Activated B cell treated with CpG ODN at 0.5 μM for 24 hours (primary cell): Measurements from ENCODE around the gene NF1. TPM values are rescaled to one million over a fixed set of nuclear protein-coding genes. Genes with fewer than 3 reads are reported as not detected.

Experiments used
- ATAC-seq: fragments of 200-7000 bp; cut with Tn5 transposase; one replicate; pipeline ENCODE4 v1.10.0; 2021; ENCODE audit warnings: low read depth, mild to moderate bottlenecking, moderate library complexity
- CTCF ChIA-PET: fragments of 350-600 bp; sonication (Branson Sonifier 250); formaldehyde crosslinking; loops from one replicate; lab custom pipeline; 2021; ENCODE audit warnings: antibody characterized with exemption; lab: Charles Lee
- POLR2A ChIA-PET: fragments of 350-600 bp; sonication (Branson Sonifier 250); formaldehyde crosslinking; loops from one replicate; lab custom pipeline; 2021; ENCODE audit warnings: antibody characterized with exemption; lab: Charles Lee
- DNase-seq: peaks from one replicate; pipeline ENCODE4 v3.0.0; 2022
- H3K27ac Mint-ChIP-seq: one replicate; pipeline ENCODE4 v1.8.0; 2020; ENCODE audit warnings: mixed read lengths
- H3K27me3 Mint-ChIP-seq: one replicate; pipeline ENCODE4 v1.8.0; 2021; ENCODE audit warnings: mixed read lengths
- H3K36me3 Mint-ChIP-seq: one replicate; pipeline ENCODE4 v1.8.0; 2021; ENCODE audit warnings: low read depth, mixed read lengths
- H3K4me1 Mint-ChIP-seq: one replicate; pipeline ENCODE4 v1.8.0; 2021; ENCODE audit warnings: mixed read lengths
- H3K4me3 Mint-ChIP-seq: one replicate; pipeline ENCODE4 v1.8.0; 2020; ENCODE audit warnings: mild to moderate bottlenecking, mixed read lengths
- H3K9me3 Mint-ChIP-seq: one replicate; pipeline ENCODE4 v1.8.0; 2020; ENCODE audit warnings: mixed read lengths
- intact Hi-C: fragments of 100-400 bp; cut with micrococcal nuclease; formaldehyde crosslinking; loops from one replicate; pipeline ENCODE4 v1.15.1; 2024
- total RNA-seq: library from RNA; stranded (reverse); gene quantifications from 2 replicates; pipeline ENCODE4 v1.2.3, GENCODE V29; 2022
- TF ChIP-seq, protein P1 (sequence below): fragments of 200-600 bp; IDR thresholded peaks from one replicate; pipeline ENCODE4 v1.8.0; 2022; ENCODE audit warnings: antibody characterized with exemption, mild to moderate bottlenecking

The NF1 gene
- total RNA-seq, 1 donor from 2014 or later: 27.4 TPM

DNA sequence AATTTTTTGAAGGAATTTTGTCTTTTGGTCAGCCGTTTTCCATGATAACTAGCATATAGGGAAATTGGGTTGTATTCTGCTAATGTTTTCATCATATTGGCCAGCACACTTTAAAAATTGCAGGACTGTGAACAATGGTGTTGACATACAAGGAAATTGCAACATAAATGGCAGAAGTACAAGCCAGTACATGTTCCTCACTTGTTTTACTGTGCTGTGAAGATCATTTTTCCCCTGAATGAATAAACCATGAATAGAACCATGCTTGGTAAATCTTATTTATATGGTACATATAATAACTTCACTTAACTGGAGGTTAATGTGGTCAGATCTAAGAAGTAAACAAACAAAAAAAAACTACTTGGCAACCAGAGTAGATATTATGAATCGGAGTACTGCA lies 179.5 kb downstream of the NF1 start:
- ATAC-seq (no peak), DNase-seq (no peak)
- H3K9me3 Mint-ChIP-seq: no peaks in the 10 kb centered on the region
- H3K4me1 Mint-ChIP-seq: no peaks in the 10 kb centered on the region
- H3K27me3 Mint-ChIP-seq: no peaks in the 10 kb centered on the region
- intact Hi-C loops: no loop called here
- TF ChIP-seq, protein P1, sequence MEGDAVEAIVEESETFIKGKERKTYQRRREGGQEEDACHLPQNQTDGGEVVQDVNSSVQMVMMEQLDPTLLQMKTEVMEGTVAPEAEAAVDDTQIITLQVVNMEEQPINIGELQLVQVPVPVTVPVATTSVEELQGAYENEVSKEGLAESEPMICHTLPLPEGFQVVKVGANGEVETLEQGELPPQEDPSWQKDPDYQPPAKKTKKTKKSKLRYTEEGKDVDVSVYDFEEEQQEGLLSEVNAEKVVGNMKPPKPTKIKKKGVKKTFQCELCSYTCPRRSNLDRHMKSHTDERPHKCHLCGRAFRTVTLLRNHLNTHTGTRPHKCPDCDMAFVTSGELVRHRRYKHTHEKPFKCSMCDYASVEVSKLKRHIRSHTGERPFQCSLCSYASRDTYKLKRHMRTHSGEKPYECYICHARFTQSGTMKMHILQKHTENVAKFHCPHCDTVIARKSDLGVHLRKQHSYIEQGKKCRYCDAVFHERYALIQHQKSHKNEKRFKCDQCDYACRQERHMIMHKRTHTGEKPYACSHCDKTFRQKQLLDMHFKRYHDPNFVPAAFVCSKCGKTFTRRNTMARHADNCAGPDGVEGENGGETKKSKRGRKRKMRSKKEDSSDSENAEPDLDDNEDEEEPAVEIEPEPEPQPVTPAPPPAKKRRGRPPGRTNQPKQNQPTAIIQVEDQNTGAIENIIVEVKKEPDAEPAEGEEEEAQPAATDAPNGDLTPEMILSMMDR: no peak
- H3K27ac Mint-ChIP-seq: no peak overlapping the region
- H3K4me3 Mint-ChIP-seq: no peak overlapping the region
- ChIA-PET CTCF (no interaction called here), POLR2A (no interaction called here)
- H3K36me3 Mint-ChIP-seq: peaks cover 10% of the 10 kb centered on the region

DNA sequence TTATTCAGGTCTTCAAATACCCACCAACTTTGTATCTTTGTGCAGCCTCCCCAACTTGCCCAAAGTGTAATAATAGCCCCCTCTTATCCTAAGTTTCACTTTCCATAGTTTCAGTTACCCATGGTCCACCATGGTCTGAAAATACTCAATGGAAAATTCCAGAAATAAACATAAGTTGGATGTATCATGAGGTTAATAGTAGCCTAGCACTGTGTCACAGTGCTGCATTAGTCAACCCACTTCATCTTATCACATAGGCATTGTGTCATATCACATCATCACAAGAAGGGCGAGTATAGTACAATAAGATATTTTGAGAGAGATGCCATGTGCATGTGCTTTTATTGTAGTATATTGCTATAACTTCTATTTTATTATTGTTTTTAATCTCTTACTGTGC lies 180.3 kb downstream of the NF1 start:
- H3K27me3 Mint-ChIP-seq: no peaks in the 10 kb centered on the region
- H3K9me3 Mint-ChIP-seq: no peaks in the 10 kb centered on the region
- peaks cover 5% of the 10 kb centered on the region for H3K36me3 Mint-ChIP-seq
- ATAC-seq (no peak), DNase-seq (no peak)
- H3K27ac Mint-ChIP-seq: no peak overlapping the region
- intact Hi-C loops: no loop called here
- H3K4me3 Mint-ChIP-seq: no peak overlapping the region
- TF ChIP-seq, protein P1: no peak
- CTCF ChIA-PET: no interaction called here
- POLR2A ChIA-PET: no interaction called here
- H3K4me1 Mint-ChIP-seq: no peaks in the 10 kb centered on the region

DNA sequence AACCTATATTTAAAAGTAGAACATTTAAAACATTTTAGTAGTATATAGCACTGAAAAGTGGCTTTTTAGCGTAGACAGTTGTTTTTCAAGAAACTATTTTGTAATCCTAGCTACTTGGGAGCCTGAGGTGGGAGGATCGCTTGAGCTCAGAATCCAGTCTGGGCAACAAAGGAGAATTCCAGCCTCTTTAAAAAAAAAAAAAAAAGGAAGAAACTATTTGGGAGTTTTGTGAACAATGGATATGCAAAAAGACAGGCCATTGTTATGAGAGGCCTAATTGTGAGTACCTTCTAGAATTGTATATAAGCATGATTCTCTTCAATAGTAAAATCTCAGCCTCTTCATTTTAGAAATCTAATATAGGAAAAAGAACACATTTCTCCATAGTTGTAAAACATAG lies 184.6 kb downstream of the NF1 start:
- Mint-ChIP-seq H3K27me3 (no peaks in the 10 kb centered on the region), H3K4me3 (no peak overlapping the region), H3K27ac (no peak overlapping the region), H3K36me3 (peaks cover 2% of the 10 kb centered on the region), H3K4me1 (no peaks in the 10 kb centered on the region), H3K9me3 (no peaks in the 10 kb centered on the region)
- intact Hi-C loops: no loop called here
- DNase-seq (no peak), ATAC-seq (no peak)
- POLR2A ChIA-PET: no interaction called here
- CTCF ChIA-PET: no interaction called here
- TF ChIP-seq, protein P1: no peak

DNA sequence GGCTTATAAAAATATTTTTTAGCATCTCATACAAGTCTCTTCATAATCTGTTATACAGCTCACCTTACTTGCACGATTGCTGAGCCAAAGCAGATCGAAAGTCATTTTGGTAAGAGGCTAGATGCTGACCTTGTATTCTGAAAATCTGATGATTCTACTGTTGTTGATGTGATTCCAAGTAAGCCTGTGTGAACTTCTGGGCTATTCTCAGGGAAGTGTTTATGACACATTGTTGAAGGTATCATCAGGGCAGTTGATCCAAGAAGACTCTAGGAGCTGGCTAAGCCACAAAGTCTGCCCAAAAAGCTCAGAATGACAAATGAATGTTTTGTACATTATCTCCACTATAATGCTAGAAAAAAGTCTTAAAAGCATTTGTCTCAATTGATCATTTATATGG lies 186.3 kb downstream of the NF1 start:
- no peak for ATAC-seq
- no peaks in the 10 kb centered on the region for H3K9me3 Mint-ChIP-seq
- TF ChIP-seq, protein P1: no peak
- no peaks in the 10 kb centered on the region for H3K27me3 Mint-ChIP-seq
- DNase-seq: no peak
- H3K36me3 Mint-ChIP-seq: no peaks in the 10 kb centered on the region
- H3K4me3 Mint-ChIP-seq: no peak overlapping the region
- no peak overlapping the region for H3K27ac Mint-ChIP-seq
- ChIA-PET CTCF (no interaction called here), POLR2A (interaction anchor here (0.6 kb wide), 1 partner anchor 87 kb away, joined by 3 read pairs; no protein-coding TSS in a partner anchor)
- intact Hi-C loops: no loop called here
- H3K4me1 Mint-ChIP-seq: no peaks in the 10 kb centered on the region

DNA sequence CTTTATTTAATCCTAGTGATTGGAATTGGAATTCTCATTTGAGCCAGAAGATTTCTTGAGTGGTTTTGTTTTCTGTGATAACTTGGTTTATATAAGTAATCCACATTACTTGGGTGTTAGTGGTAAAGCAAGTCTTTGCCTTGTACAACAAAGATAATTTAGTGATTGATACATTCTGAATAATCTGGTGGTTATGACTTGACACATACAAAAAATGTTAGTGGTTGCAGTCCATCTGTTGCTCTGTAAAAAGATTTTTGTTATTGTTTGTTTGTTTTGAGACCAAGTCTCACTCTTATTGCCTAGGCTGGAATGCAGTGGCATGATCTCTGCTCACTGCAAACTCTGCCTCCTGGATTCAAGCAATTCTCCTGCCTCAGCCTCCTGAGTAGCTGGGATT lies 189.1 kb downstream of the NF1 start:
- H3K27me3 Mint-ChIP-seq: no peaks in the 10 kb centered on the region
- ChIA-PET POLR2A (no interaction called here), CTCF (interaction anchor here (0.7 kb wide), 1 partner anchor 242 kb away, joined by 3 read pairs; no protein-coding TSS in a partner anchor)
- ATAC-seq (no peak), DNase-seq (no peak)
- TF ChIP-seq, protein P1: no peak
- H3K4me3 Mint-ChIP-seq: no peak overlapping the region
- H3K36me3 Mint-ChIP-seq: no peaks in the 10 kb centered on the region
- no peaks in the 10 kb centered on the region for H3K4me1 Mint-ChIP-seq
- no peak overlapping the region for H3K27ac Mint-ChIP-seq
- intact Hi-C loops: no loop called here
- no peaks in the 10 kb centered on the region for H3K9me3 Mint-ChIP-seq
